ENCODE measurements around the gene CAPZB.

CAPZB gene

DNA sequence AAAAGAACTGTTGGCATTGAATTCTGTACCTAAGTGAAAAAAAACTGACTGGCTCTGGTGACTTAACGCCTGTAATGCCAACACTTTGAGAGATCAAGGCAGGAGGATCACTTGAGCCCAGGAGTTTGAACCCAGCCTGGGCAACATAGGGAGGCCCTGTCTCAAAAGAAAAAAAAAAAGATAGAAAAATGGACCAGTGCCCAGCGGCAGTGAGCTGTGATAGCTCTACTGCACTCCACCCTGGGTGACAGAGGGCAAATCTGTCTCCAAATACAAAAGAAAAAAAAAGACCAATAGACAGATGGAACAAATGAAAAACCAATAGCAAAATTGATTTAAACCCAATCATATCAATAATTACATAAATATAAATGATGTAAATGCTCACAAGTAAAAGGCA, 196.1 kb downstream of the CAPZB start:
- Histone ChIP-seq H3K4me3 (ENCODE audit: low read depth, low read length) (peak overlapping the region; percentile 40), H3K9ac (ENCODE audit: low read depth, low read length) (no peak overlapping the region), H3K27me3 (ENCODE audit: control insufficient read depth, insufficient read depth, low read length) (peaks cover 26% of the 10 kb centered on the region), H3K9me3 (ENCODE audit: control insufficient read depth, insufficient read depth, low read length) (peaks cover 2% of the 10 kb centered on the region), H3K36me3 (ENCODE audit: control insufficient read depth, insufficient read depth, low read length) (no peaks in the 10 kb centered on the region), H3K4me1 (ENCODE audit: control insufficient read depth, insufficient read depth, low read length) (no peaks in the 10 kb centered on the region)

All from iPS-15b (cell line).